ENCODE measurements around the gene HIC1.

Gene HIC1

DNA sequence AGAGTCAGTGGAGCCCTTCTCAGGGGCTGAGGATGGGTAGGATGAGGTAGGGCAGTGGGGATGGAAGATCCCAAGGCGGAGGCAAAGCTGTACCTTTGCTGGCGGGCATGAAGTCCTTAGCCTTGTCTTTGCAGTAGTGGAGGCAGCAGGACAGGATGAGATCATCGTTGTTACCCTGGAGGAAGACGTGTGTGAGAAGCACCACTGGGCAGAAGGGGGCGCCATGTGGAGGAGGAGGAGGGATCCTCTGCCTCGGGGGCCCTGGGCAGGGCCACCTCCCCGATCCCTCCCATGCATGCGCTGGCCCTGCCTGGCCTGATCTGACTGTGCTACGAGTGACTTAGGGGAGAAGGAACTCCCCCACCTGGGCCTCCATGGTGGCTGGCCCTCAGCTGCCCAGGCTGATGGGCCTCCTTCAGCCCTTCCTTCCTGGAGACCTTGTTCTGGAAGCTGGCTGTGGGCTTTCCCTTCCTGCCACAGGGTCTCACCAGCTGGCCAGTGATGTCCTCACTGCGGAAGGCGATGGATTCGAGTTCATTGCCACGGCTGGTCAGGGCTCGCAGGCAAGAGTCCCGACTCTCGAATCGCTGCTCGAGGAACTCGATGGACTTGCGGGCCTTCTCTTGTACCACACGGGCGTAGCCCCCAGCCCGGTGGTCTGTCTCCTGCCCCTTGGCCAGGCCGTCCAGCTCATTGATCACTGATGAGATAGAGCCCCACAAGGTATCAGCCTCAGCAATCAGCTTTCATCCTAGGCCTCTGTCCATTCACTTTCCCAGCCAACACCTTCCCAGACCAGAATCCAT, 10.3 kb downstream of the HIC1 start:
- no peak for TF ChIP-seq ZFX (IDR thresholded peaks at IDR 0.05)
- TF ChIP-seq, protein P1, sequence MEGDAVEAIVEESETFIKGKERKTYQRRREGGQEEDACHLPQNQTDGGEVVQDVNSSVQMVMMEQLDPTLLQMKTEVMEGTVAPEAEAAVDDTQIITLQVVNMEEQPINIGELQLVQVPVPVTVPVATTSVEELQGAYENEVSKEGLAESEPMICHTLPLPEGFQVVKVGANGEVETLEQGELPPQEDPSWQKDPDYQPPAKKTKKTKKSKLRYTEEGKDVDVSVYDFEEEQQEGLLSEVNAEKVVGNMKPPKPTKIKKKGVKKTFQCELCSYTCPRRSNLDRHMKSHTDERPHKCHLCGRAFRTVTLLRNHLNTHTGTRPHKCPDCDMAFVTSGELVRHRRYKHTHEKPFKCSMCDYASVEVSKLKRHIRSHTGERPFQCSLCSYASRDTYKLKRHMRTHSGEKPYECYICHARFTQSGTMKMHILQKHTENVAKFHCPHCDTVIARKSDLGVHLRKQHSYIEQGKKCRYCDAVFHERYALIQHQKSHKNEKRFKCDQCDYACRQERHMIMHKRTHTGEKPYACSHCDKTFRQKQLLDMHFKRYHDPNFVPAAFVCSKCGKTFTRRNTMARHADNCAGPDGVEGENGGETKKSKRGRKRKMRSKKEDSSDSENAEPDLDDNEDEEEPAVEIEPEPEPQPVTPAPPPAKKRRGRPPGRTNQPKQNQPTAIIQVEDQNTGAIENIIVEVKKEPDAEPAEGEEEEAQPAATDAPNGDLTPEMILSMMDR (conservative IDR thresholded peaks at IDR 0.05), result no peak; the same call in 1 of the 2 replicates
- no peak overlapping the region for H3K27ac ChIP-seq

DNA sequence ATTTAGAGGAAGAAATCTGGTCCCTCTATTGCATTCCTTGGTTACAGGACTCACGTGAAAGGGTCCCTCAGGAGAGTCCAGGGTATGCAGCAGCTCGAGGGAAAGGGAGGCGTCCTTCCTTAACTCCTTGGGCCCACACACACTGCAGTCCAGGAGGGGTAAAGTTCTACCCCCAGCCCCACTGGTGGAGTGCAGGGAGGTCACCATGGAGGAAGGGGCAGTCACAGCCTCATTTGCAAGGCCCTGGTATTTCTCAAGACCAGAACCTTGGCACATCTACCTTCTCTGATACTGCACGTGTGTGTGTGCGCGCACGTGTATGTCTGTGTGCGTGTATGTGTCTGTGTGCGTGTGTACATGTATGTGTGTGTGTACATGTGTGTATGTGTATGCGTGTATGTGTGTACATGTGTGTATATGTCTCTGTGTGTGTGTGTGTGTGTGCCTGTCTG, 11.1 kb downstream of the HIC1 start:
- no peak for TF ChIP-seq ZFX (IDR thresholded peaks at IDR 0.05)
- TF ChIP-seq, protein P1 (conservative IDR thresholded peaks at IDR 0.05), result no peak
- no peak overlapping the region for H3K27ac ChIP-seq

DNA sequence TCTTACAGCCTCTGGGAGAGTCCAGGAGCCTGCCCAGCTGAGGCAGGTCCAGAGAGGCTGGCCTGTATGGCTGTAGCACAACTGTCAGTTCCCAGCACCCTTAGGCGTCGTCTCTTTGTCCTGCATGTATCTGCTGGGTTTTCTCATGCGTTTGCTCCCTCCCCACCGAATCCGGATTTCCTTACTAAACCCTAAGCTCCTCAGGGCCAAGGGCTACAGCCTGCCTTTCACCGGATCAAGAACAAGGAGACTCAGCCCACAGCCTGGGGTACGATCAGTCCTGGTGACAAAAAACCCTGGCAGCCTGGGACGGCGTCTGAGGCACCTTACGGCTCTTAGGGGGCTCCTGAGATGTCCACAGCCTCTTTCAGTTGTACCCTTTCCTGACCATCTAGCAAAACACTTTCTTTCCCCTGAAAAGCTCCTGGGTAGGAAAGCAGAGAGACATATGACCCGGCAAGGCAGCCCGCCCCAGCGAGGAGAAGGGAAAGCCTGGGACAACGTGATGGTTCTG, 12.2 kb downstream of the HIC1 start:
- no peak overlapping the region for H3K27ac ChIP-seq
- TF ChIP-seq, protein P1 (conservative IDR thresholded peaks at IDR 0.05), result no peak
- no peak for TF ChIP-seq ZFX (IDR thresholded peaks at IDR 0.05)

DNA sequence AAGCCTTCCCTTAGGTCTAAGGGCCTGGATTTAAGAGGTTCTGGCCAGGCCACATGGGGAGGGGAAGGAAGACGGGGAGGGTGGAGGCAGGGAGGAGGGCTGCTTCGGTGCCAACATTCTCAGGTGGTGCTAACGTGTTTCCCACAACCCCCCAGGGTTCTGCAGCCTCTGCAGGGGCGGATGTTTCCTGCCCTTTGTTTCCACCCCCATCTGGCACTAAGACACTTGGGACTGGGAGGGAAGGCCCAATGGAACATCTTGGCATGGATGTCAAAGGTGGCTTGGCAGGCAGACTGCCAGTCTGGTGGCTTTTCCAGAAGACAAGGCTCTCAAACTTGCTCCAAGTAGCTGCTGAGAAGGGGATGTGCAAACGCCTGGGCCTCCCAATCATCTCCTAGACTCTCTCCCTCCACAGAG, 12.7 kb downstream of the HIC1 start:
- no peak overlapping the region for H3K27ac ChIP-seq
- no peak for TF ChIP-seq ZFX (IDR thresholded peaks at IDR 0.05)
- TF ChIP-seq, protein P1 (conservative IDR thresholded peaks at IDR 0.05), result no peak

DNA sequence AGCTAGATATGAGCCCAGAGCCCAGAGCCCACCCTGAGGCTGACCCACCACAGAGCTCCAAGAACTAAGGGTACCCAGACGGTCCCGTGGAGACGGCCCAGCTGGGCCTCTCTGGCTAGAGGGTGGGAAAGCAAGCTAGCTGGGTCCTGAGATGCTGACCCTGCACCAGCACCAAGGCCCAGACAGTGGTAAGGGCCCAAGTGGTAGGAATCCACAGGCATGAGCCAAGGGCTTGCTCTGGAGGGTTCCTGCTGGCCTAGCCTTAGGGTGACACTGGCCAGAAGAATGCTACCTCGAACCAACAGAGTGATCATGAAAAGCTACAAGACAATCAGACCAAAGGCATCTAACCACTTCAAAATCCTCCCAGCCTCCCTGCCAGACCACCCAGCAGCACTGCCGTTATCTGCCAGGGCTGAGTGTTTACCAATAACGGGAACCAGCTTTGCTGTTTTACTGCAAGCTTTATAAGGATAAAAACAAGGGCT, 13.2 kb downstream of the HIC1 start:
- TF ChIP-seq, protein P1 (conservative IDR thresholded peaks at IDR 0.05), result no peak
- TF ChIP-seq ZFX (IDR thresholded peaks at IDR 0.05), result no peak
- H3K27ac ChIP-seq, result no peak overlapping the region

DNA sequence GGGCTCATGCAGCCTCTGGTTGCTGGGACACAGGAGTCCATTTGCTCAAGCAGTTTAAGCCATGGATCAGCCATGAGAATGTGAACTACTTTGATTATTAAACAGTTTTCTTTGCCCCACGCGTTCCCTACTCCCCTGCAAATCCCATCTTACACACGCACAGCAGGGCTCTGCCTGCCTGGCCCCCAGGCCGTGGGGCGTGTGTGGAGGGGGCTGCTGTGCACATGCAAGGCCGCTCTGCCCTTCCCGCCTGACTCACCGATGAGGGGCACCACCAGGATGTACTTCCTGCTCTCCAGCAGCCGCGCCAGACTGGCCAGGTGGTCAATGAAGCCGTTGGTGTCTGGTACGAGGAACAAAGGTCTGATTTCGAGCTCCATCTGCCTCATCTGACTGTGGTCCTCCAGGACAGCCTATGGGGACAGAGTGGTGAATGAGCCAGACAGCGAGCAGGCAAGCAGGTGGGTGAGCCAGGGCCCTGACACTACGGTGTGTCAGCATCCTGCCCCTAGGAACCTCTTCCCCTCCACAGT, 13.7 kb downstream of the HIC1 start:
- no peak overlapping the region for H3K27ac ChIP-seq
- TF ChIP-seq ZFX (IDR thresholded peaks at IDR 0.05), result no peak
- TF ChIP-seq, protein P1 (conservative IDR thresholded peaks at IDR 0.05), result no peak
